Measurements from ENCODE around the gene USP6NL.

Gene USP6NL

GRCh38 chr10:11536228-11536627 lies 75.2 kb downstream of the USP6NL start:
- no peaks in the 10 kb centered on the region for H3K9me3 ChIP-seq (ENCODE audit: control extremely low read depth in 1 of 5, control insufficient read depth in 4 of 5, insufficient read depth in 2 of 5, low read depth in 1 of 5, low read length in 4 of 5)
- DNase-seq, result no peak
- CTCF ChIA-PET, result interaction anchor here (0.6 to 2.1 kb wide), 5 partner anchors 9 to 72 kb away, joined by 4 to 15 read pairs (median 5); no protein-coding TSS in a partner anchor
- H3K36me3 ChIP-seq (ENCODE audit: control insufficient read depth in 4 of 4, insufficient read depth in 4 of 4, low read length in 3 of 4), result no peaks in the 10 kb centered on the region
- no peak overlapping the region for H3K4me3 ChIP-seq (ENCODE audit: control insufficient read depth in 1 of 7, extremely low read depth in 1 of 7, insufficient read depth in 4 of 7, low read depth in 2 of 7, low read length in 6 of 7)
- no CpG with 5 or more reads among the region's 1 CpG for WGBS (ENCODE audit: insufficient coverage)
- no peaks in the 10 kb centered on the region for H3K27me3 ChIP-seq (replicated peaks in 2 of 5; ENCODE audit: control insufficient read depth in 4 of 5, insufficient read depth in 5 of 5, low read length in 4 of 5)
- H3K4me1 ChIP-seq (ENCODE audit: control extremely low read depth in 1 of 4, control insufficient read depth in 4 of 4, insufficient read depth in 4 of 4, low read length in 3 of 4), result peaks cover 15 to 44% (median 29%) of the 10 kb centered on the region in 4 experiments
- H3K27ac ChIP-seq (ENCODE audit: insufficient read depth in 1 of 2, low read depth in 1 of 2, low read length in 2 of 2, poor library complexity in 1 of 2, severe bottlenecking in 2 of 2), result no peak overlapping the region
- POLR2A ChIA-PET, result interaction anchor here (1.1 kb wide), 1 partner anchor 72 kb away, joined by 5 read pairs; no protein-coding TSS in a partner anchor

GRCh38 chr10:11535346-11535959 lies 76.0 kb downstream of the USP6NL start:
- 82% methylated on average over 1 of the region's 5 CpGs for WGBS (ENCODE audit: insufficient coverage)
- Histone ChIP-seq H3K9me3 (ENCODE audit: control extremely low read depth in 1 of 5, control insufficient read depth in 4 of 5, insufficient read depth in 2 of 5, low read depth in 1 of 5, low read length in 4 of 5) (no peaks in the 10 kb centered on the region), H3K4me1 (ENCODE audit: control extremely low read depth in 1 of 4, control insufficient read depth in 4 of 4, insufficient read depth in 4 of 4, low read length in 3 of 4) (peaks cover 15 to 44% (median 31%) of the 10 kb centered on the region in 4 experiments), H3K4me3 (ENCODE audit: control insufficient read depth in 1 of 7, extremely low read depth in 1 of 7, insufficient read depth in 4 of 7, low read depth in 2 of 7, low read length in 6 of 7) (no peak overlapping the region), H3K27me3 (replicated peaks in 2 of 5; ENCODE audit: control insufficient read depth in 4 of 5, insufficient read depth in 5 of 5, low read length in 4 of 5) (no peaks in the 10 kb centered on the region), H3K27ac (ENCODE audit: insufficient read depth in 1 of 2, low read depth in 1 of 2, low read length in 2 of 2, poor library complexity in 1 of 2, severe bottlenecking in 2 of 2) (peak overlapping the region in 1 of 2 experiments; percentile 4), H3K36me3 (ENCODE audit: control insufficient read depth in 4 of 4, insufficient read depth in 4 of 4, low read length in 3 of 4) (no peaks in the 10 kb centered on the region)
- CTCF ChIA-PET, result interaction anchor here (0.6 to 2.1 kb wide), 7 partner anchors 8 to 192 kb away, joined by 3 to 15 read pairs (median 4); no protein-coding TSS in a partner anchor
- peak in 2 of 3 donors; percentile 48 to 56 for DNase-seq
- POLR2A ChIA-PET, result interaction anchor here (1.1 kb wide), 1 partner anchor 73 kb away, joined by 5 read pairs; no protein-coding TSS in a partner anchor

DNA sequence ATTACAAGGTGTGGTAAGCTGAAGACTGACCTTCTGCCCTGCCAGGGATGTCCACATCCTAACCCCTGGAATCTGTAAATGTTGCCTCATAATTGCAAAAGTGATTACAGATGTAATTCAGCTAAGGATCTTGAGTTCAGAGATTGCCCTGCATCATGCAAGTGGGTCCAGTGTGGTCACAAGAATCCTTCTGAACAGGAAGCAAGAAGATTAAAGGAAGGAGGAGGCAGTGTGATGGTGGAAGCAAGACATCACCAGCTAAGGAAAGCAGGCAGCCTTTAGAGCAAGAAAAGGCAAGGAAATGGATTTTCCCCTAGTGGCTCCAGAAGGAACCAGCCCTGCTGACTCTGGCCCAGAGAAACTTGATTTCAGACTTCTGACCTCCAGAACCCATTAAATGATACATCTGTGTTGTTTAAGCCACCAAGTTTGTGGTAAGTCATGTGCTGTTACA lies 78.1 kb downstream of the USP6NL start:
- H3K4me3 ChIP-seq (ENCODE audit: control insufficient read depth in 1 of 7, extremely low read depth in 1 of 7, insufficient read depth in 4 of 7, low read depth in 2 of 7, low read length in 6 of 7), result no peak overlapping the region
- ChIA-PET POLR2A (interaction anchor here (0.6 kb wide), 1 partner anchor 221 kb away, joined by 3 read pairs; no protein-coding TSS in a partner anchor), CTCF (interaction anchor here (0.8 to 1.9 kb wide), 5 partner anchors 11 to 79 kb away, joined by 3 to 10 read pairs (median 4); no protein-coding TSS in a partner anchor)

DNA sequence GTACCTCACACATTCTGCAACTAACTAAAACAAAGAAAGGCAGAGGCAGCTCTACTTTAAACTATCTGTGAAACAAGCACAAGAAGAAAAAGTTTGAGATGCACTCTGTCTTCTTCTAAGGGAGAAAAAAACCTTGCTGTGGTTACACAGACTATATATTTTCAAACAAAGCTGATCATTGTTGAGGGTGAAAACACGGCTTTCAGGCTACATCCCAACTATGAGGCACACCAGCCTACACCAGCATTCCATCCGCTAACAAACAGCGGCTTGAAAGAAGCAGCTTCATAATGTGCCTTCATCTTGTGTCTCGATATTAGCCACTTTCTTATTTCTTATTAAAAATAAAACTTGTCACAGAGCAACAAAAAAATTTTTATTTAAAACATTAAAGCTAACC lies 79.1 kb downstream of the USP6NL start:
- H3K9me3 ChIP-seq (ENCODE audit: control extremely low read depth in 1 of 5, control insufficient read depth in 4 of 5, insufficient read depth in 2 of 5, low read depth in 1 of 5, low read length in 4 of 5), result no peaks in the 10 kb centered on the region
- no peak overlapping the region for H3K27ac ChIP-seq (ENCODE audit: insufficient read depth in 1 of 2, low read depth in 1 of 2, low read length in 2 of 2, poor library complexity in 1 of 2, severe bottlenecking in 2 of 2)
- H3K27me3 ChIP-seq (replicated peaks in 2 of 5; ENCODE audit: control insufficient read depth in 4 of 5, insufficient read depth in 5 of 5, low read length in 4 of 5), result no peaks in the 10 kb centered on the region
- H3K36me3 ChIP-seq (ENCODE audit: control insufficient read depth in 4 of 4, insufficient read depth in 4 of 4, low read length in 3 of 4), result no peaks in the 10 kb centered on the region
- POLR2A ChIA-PET, result no interaction called here
- H3K4me1 ChIP-seq (ENCODE audit: control extremely low read depth in 1 of 4, control insufficient read depth in 4 of 4, insufficient read depth in 4 of 4, low read length in 3 of 4), result peaks cover 22 to 66% (median 42%) of the 10 kb centered on the region in 4 experiments
- 67% methylated on average over 1 of the region's 4 CpGs for WGBS (ENCODE audit: insufficient coverage)
- CTCF ChIA-PET, result interaction anchor here (0.7 to 1.9 kb wide), 8 partner anchors 10 to 80 kb away, joined by 3 to 10 read pairs (median 3); no protein-coding TSS in a partner anchor
- peak overlapping the region in 1 of 7 experiments; percentile 25 for H3K4me3 ChIP-seq (ENCODE audit: control insufficient read depth in 1 of 7, extremely low read depth in 1 of 7, insufficient read depth in 4 of 7, low read depth in 2 of 7, low read length in 6 of 7)
- DNase-seq, result peak in 1 of 3 donors; percentile 42

More for the DNA sequence above, 78.1 kb downstream of the USP6NL start:
- peaks cover 20 to 57% (median 38%) of the 10 kb centered on the region in 4 experiments for H3K4me1 ChIP-seq (ENCODE audit: control extremely low read depth in 1 of 4, control insufficient read depth in 4 of 4, insufficient read depth in 4 of 4, low read length in 3 of 4)
- no peaks in the 10 kb centered on the region for H3K9me3 ChIP-seq (ENCODE audit: control extremely low read depth in 1 of 5, control insufficient read depth in 4 of 5, insufficient read depth in 2 of 5, low read depth in 1 of 5, low read length in 4 of 5)
- DNase-seq, result peak in 2 of 3 donors; percentile 66 to 73
- no peak overlapping the region for H3K27ac ChIP-seq (ENCODE audit: insufficient read depth in 1 of 2, low read depth in 1 of 2, low read length in 2 of 2, poor library complexity in 1 of 2, severe bottlenecking in 2 of 2)
- no peaks in the 10 kb centered on the region for H3K36me3 ChIP-seq (ENCODE audit: control insufficient read depth in 4 of 4, insufficient read depth in 4 of 4, low read length in 3 of 4)
- H3K27me3 ChIP-seq (replicated peaks in 2 of 5; ENCODE audit: control insufficient read depth in 4 of 5, insufficient read depth in 5 of 5, low read length in 4 of 5), result no peaks in the 10 kb centered on the region

DNA sequence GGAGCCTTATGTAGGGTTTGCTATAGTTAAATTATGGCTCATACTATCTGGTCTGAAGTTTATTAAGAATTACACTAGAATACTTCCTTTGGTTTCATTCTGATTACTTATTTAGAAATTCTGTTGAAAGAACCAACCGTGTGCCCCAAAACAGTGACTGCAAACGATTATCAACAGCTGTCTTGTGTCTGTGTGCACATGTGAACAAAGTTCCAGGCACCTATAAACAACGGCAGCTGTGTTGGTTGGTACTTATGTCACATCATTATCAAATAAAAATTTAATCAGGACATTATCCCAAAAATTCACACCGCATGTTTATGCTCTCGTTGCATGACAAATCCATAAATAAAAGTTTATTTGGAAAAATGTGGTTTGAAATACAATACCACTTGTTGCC lies 80.6 kb downstream of the USP6NL start:
- ChIA-PET POLR2A (no interaction called here), CTCF (interaction anchor here (1.0 to 1.9 kb wide), 5 partner anchors 9 to 36 kb away, joined by 3 to 6 read pairs (median 4); no protein-coding TSS in a partner anchor)
- Histone ChIP-seq H3K27ac (ENCODE audit: insufficient read depth in 1 of 2, low read depth in 1 of 2, low read length in 2 of 2, poor library complexity in 1 of 2, severe bottlenecking in 2 of 2) (no peak overlapping the region), H3K27me3 (replicated peaks in 2 of 5; ENCODE audit: control insufficient read depth in 4 of 5, insufficient read depth in 5 of 5, low read length in 4 of 5) (no peaks in the 10 kb centered on the region), H3K36me3 (ENCODE audit: control insufficient read depth in 4 of 4, insufficient read depth in 4 of 4, low read length in 3 of 4) (peaks cover 2 to 6% (median 4%) of the 10 kb centered on the region in 4 experiments), H3K4me1 (ENCODE audit: control extremely low read depth in 1 of 4, control insufficient read depth in 4 of 4, insufficient read depth in 4 of 4, low read length in 3 of 4) (peaks cover 22 to 65% (median 40%) of the 10 kb centered on the region in 4 experiments), H3K9me3 (ENCODE audit: control extremely low read depth in 1 of 5, control insufficient read depth in 4 of 5, insufficient read depth in 2 of 5, low read depth in 1 of 5, low read length in 4 of 5) (no peaks in the 10 kb centered on the region), H3K4me3 (ENCODE audit: control insufficient read depth in 1 of 7, extremely low read depth in 1 of 7, insufficient read depth in 4 of 7, low read depth in 2 of 7, low read length in 6 of 7) (no peak overlapping the region)
- WGBS (ENCODE audit: insufficient coverage), result 86% methylated on average over 2 of the region's 5 CpGs
- DNase-seq, result no peak

- Histone ChIP-seq H3K27me3 (replicated peaks in 2 of 5; ENCODE audit: control insufficient read depth in 4 of 5, insufficient read depth in 5 of 5, low read length in 4 of 5) (no peaks in the 10 kb centered on the region), H3K27ac (ENCODE audit: insufficient read depth in 1 of 2, low read depth in 1 of 2, low read length in 2 of 2, poor library complexity in 1 of 2, severe bottlenecking in 2 of 2) (no peak overlapping the region), H3K4me1 (ENCODE audit: control extremely low read depth in 1 of 4, control insufficient read depth in 4 of 4, insufficient read depth in 4 of 4, low read length in 3 of 4) (peaks cover 17 to 57% (median 34%) of the 10 kb centered on the region in 4 experiments), H3K9me3 (ENCODE audit: control extremely low read depth in 1 of 5, control insufficient read depth in 4 of 5, insufficient read depth in 2 of 5, low read depth in 1 of 5, low read length in 4 of 5) (no peaks in the 10 kb centered on the region), H3K36me3 (ENCODE audit: control insufficient read depth in 4 of 4, insufficient read depth in 4 of 4, low read length in 3 of 4) (peaks cover 2 to 12% (median 7%) of the 10 kb centered on the region in 4 experiments), H3K4me3 (ENCODE audit: control insufficient read depth in 1 of 7, extremely low read depth in 1 of 7, insufficient read depth in 4 of 7, low read depth in 2 of 7, low read length in 6 of 7) (no peak overlapping the region)
- ChIA-PET POLR2A (no interaction called here), CTCF (interaction anchor here (0.8 to 1.4 kb wide), 4 partner anchors 9 to 104 kb away, joined by 3 read pairs; partner anchors contain the start of gene USP6NL)
- DNase-seq, result peak in 1 of 3 donors; percentile 16
- WGBS (ENCODE audit: insufficient coverage), result no CpG with 5 or more reads among the region's 1 CpG
Measured at GRCh38 chr10:11529276-11529903, 82.1 kb downstream of the USP6NL start.
